Inflammatory macrophage treated with lipopolysaccharide for 1 hour (primary cell): ENCODE data around the gene BCCIP.

ENCODE experiments used
- DNase-seq, 2 donors: peaks; one replicate each; pipeline ENCODE4 v3.0.0-alpha.2; 2020 to 2022

BCCIP gene

DNA sequence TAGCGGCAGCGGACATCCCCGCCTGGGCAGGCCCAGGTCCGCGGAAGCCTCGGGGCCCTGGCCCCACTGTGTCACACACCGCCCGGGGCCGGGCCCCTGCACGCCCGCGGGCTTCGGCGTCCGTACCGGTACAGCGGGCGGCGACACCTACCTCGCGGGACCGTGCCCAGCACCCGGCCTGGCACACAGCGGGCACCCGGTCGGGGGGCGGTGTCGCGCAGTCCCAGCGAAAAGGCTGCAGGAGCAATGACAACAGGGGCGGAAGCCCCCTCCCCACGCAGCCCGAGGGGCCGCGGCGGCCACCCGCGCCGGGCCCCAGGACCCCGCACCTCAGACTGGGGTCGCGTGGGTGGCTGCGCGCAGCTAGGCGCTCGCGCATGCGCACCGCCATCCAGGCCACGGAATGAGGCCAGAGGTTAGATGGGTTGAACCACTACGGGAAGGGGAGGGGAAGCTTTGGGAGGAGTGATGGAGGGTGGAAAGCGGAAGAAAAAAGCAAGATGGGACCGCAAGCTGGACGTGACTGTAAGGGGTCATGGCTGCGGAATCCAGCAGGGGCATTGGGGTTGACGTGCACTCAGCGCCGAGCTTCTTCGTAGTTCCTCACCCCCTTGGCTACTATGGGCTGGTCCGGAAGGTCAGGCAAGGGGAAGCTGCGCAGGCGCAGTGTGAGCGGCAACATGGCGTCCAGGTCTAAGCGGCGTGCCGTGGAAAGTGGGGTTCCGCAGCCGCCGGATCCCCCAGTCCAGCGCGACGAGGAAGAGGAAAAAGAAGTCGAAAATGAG lies at the start of gene BCCIP, which contains the start of gene UROS:
TSS of gene BCCIP (plus strand) at position 669 of the 785 bp plus-strand sequence. CDS start at position 681, 12 bp downstream.
TSS of gene UROS (minus strand) at position 381 of the 785 bp plus-strand sequence. CDS start 6,759 bp downstream, outside the sequence.
- peak; percentile 82 to 91 for DNase-seq

DNA sequence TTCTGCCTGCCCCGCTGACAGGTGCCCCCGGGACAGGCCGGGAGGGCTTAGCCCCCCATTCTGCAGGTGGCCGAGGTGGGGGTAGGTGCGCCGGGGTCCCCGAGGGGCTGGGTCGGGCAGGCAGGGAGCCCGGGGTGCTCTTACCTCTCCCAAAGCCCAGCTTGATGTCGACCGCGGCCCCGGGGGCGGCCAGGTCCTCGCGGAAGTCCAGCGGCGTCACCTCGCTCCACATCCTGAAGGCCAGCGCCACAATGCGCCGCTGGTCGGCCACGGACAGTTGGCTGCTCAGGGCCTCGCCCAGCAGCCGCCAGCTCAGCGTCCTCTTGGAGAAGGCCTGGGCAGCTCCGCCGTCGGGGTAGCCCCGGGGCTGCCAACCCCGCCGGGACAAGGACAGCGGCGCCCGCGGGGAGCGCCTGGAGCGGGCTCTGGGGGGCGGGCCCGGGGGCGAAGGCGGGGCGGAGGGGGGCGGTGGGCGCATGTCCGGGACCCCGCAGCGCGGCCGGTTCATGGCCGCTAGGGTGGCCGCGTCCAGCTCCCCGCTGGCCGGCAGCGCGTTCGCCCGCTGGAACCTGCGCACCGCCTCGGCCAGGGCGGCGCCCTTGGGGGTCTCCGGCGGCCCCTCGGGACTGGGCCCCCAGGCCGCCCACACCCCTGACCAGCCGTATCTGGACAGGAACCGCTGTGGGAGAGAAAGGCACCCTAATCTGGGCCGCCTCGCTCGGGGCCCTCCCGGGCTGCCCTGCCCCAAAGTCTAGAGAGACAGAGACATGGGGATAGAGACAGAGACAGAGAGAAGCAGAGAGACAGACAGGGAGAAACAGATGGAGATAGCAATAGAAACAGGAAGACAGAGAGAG lies 49.4 kb upstream of the BCCIP start:
- DNase-seq, result no peak

GRCh38 chr10:125774581-125775191 lies 48.7 kb upstream of the BCCIP start:
- no peak for DNase-seq

DNA sequence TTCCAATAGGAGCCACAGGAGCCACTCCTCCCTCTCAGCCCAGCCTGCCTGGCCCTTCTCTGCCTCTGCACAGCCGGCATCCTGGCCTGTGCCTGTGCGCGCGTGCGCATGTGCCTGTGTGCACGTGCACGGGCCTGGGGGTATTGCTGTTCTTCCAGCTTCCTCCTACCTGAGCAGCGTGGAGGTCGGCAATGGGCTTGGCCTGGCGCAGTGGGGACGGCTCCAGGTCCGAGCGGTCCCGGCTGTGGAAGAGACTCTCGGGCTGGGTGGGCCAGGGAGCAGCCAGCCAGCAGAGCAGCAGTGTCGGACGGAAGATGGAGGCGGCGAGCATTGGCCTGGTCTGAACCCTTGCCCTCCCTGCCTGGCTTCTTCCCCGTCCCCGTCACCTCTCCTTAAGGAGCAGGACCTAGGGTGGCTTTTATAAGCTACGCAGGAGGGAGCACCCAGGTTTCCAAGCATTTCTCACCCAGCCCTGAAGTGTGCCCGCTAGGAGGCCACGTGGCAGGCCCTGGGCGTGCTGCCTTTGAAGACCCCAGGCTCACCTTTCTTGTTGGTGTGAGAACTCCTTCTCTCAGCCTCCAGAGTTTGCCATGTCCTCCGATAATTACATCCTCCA lies 47.7 kb upstream of the BCCIP start, which contains the start of gene MMP21:
TSS of gene MMP21 (minus strand) at position 331 of the 616 bp plus-strand sequence. CDS start at position 331, 0 bp downstream.
- DNase-seq, result no peak

DNA sequence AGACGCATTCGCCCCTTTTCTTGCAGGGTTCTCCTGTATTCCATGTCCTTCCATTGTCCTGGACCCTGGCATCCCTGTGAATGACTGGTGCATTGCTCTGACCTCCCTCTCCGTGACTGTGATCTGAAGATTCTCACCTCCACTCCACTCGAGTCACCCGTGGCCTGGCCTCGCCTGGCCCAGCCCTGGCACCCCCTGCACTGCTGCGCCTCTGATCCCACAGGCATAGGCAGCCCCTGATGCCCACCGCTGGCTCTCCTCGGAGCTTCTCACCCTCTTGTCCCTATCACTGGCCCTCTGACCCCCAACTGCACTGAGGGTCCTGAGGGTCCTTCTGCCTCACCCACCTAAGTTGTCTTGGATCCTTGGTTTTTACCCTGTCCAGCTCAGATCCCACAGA lies 45.5 kb upstream of the BCCIP start:
- DNase-seq, result no peak

- no peak for DNase-seq
Observed at GRCh38 chr10:125778556-125778955, 44.8 kb upstream of the BCCIP start.

DNA sequence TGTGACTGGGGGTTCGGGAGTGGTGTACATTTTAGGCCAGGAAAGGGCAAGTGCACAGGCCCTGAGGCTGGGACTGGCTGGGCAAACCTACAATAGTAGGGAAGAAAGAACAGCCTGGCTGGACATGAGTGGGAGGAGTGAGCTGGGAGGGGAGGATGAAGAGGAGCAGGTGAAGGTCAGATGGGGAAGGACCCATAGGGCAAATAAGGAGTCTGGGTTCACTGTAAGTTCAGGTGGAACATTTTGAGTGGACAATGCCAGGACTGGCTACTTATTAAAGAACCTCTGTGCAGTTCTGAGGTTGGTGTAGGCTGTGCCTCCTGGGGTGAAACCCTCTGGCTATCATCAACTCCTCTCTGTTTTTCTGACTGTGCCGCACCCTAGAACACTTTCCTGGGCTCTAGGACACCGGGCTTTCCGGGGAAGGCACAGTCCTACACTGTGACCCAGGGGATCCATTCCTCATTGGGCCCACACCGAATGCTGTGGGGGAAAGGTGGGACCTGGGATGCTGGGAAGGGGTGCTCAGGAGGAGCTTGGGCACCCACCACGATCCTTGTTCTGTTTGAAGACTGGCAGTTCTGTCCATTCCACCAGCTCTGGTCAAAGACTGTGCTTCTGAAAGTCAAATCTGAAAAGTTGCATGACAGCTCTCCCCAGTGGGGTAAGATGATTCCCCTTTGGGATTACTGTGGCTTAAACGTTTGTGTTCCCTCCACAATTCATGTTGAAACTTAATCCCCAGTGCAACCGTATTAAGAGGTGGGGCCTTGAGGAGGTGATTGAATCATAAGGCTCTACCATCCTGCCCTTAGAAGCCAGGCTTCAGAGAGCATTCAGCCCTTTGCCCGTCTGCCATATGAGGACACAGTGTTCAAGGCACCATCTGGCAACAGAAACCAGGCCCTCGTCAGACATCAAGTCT lies 43.7 kb upstream of the BCCIP start:
- DNase-seq, result no peak

GRCh38 chr10:125781374-125781773 lies 42.0 kb upstream of the BCCIP start:
- no peak for DNase-seq

GRCh38 chr10:125782054-125782453 lies 41.3 kb upstream of the BCCIP start:
- DNase-seq, result no peak

DNA sequence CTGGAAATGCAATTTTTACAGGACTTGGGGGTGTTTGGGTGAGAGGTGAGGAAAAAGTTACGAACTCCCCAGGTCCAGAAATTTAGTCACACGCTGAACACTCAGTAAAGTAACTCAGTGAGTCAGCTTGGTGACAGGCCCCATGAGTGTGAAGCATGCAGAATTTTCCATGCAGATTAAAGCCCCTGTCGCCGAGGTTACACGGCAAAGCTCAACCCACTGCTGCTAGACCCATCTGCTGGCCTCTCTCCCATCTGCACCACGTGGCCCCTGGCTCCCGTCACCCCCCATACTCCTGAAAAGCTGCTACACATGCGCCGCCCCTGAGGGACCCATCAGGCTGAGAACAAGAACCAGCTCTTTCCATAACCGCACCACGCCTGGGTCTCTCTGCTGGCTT lies 40.7 kb upstream of the BCCIP start:
- no peak for DNase-seq

- DNase-seq, result no peak
Observed at GRCh38 chr10:125783408-125783807, 39.9 kb upstream of the BCCIP start.

DNA sequence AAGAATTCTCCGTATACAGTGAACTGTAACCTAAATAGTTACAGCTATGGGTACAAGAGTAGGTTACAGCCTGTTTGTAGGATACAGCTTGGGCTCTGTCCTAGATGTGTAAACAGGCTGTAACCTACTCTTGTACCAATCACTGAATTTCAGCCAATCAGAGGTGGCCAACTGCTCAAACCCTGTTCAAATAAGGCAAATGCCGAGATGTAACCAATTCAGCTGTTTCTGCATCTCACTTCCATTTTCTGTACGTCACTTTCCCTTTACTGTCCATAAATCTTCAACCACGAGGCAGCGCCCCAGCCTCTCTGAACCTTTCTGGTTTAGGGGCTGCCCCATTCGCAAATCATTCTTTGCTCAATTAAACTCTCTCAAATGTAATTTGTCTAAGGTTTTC lies 39.4 kb upstream of the BCCIP start:
- DNase-seq, result peak in 1 of 2 donors; percentile 6

DNA sequence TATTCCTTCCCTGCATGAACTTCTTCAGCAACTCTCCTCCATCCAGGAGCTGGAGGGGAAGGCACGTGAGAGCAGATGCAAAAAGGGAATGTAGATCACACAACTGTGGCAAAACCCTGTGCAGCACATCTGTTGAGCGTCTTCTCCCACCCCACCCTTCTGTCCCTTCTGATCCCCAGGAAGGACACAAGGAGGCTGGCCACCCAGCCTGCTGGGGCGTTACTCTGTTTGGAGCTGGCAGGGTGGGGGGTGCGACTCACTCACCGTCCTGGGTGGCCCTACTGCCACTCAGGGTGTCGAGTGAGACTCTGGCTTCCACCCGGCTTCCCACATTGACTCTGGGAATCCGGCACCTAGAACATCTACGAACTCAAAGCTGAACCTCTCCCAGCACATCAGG lies 37.6 kb upstream of the BCCIP start:
- DNase-seq, result no peak

- no peak for DNase-seq
Observed at GRCh38 chr10:125788156-125789034, 35.0 kb upstream of the BCCIP start.

DNA sequence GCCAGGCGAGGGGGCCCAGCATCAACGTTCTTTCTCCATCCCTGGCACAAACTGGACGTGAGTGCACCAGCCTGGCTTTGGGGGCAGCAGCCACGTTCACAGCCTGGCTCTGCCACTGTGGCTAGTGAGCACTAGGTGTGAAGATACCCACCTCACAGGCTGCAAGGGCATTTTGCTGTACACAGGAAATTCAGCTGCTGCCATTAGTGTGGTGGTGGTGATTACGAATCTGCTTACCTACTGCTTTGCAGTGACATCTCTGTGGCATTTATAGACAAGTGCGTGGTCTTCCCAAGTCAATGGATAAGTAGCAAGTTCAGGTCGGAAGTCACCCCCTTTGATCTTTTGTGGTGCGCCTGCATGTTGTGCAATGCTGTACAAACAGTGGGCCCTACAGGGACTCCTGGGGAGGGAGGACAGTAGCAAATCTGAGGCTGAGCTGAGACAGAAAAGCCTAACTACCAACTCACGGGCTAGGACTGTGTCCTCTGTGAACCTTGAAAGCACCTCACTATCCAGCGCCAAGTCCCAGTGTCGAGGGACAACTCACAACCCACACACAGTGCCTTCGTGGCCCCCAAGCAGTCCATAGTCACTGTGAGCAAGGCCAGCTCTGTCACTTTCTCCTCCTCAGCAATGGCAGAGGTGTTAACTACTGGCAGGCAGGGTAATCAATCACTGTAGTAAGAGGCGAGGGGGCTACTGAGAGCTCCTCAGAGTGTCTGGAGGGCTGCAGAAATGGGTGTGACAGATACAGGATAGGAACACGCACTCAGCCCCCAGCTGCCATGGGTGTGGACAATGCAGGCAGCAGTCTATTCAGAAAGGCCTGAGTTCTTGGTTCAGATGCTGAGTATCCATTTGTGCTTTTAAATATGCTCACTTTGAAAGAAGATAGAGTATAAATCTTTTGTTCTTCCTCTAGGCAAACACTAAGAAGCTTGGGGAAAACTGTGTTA lies 30.7 kb upstream of the BCCIP start:
- no peak for DNase-seq

DNA sequence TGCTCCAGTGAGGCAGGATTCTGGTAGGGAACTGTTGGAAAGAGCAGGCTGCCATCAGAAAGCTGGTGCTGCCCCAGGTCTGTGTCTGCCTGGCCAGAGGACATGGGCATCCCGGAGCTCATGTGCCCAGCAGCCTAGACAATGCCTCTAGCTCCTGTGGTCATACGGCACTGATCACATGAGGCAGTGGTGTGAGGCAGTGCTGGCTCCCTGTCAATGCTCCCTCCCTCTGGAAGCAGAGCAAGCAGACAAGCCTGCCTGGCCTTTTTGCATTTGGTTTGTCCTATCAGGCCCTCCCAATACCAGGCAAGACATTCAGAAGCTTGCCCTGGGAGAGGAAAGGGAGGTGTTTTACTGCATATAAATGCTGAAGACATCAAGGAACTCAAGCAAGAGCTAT lies 28.2 kb upstream of the BCCIP start:
- no peak for DNase-seq

GRCh38 chr10:125795637-125796190 lies 27.6 kb upstream of the BCCIP start:
- no peak for DNase-seq

DNA sequence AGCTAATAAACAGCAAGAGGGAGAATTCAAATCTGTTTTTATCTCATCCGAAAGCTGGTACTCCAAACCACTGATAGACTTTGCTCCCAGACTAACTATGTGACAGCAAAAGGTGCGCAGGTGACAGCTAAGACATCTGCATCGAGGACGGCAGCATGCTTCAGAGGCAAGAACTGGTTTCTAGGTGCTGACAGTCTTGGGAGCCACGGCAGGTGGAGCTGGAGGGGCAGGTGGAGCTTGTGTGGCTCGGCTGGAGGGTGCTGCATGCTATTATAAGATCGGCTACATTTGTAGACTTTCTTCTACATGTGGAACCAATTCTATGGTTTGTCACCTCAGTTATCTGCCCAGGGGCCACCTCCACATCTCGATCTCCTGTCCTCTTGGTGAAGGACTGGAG lies 25.9 kb upstream of the BCCIP start:
- DNase-seq, result no peak
